ENCODE data around the gene KHDC3L.

DNA sequence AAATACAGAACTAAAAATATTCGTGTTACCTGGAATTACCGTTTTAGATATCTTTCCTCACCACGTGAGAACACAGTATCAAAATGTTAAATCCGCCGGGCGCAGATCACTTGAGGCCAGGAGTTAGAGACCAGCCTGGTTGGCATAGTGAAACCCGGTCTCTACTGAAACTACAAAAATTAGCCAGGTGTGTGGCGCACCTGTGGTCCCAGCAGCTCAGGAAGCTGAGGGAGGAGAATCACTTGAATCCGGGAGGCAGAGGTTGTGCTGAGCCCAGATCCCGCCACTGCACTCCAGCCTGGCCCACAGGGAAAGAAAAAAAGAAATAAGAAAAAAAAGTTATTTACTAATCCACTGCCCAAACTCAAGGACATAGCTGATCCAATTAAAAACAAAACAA, 27.4 kb downstream of the KHDC3L start:
- no peak for TF ChIP-seq ZBTB7A (IDR thresholded peaks at IDR 0.05; ENCODE audit: low read depth)
- TF ChIP-seq TAF1 (IDR thresholded peaks at IDR 0.05; ENCODE audit: low read depth) = no peak
- TF ChIP-seq, protein P1, sequence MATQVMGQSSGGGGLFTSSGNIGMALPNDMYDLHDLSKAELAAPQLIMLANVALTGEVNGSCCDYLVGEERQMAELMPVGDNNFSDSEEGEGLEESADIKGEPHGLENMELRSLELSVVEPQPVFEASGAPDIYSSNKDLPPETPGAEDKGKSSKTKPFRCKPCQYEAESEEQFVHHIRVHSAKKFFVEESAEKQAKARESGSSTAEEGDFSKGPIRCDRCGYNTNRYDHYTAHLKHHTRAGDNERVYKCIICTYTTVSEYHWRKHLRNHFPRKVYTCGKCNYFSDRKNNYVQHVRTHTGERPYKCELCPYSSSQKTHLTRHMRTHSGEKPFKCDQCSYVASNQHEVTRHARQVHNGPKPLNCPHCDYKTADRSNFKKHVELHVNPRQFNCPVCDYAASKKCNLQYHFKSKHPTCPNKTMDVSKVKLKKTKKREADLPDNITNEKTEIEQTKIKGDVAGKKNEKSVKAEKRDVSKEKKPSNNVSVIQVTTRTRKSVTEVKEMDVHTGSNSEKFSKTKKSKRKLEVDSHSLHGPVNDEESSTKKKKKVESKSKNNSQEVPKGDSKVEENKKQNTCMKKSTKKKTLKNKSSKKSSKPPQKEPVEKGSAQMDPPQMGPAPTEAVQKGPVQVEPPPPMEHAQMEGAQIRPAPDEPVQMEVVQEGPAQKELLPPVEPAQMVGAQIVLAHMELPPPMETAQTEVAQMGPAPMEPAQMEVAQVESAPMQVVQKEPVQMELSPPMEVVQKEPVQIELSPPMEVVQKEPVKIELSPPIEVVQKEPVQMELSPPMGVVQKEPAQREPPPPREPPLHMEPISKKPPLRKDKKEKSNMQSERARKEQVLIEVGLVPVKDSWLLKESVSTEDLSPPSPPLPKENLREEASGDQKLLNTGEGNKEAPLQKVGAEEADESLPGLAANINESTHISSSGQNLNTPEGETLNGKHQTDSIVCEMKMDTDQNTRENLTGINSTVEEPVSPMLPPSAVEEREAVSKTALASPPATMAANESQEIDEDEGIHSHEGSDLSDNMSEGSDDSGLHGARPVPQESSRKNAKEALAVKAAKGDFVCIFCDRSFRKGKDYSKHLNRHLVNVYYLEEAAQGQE (IDR thresholded peaks at IDR 0.05; ENCODE audit: low read depth) = no peak
